Parathyroid adenoma (tissue), 2 donors: Measurements from ENCODE around the gene CTDNEP1.
A peak's percentile ranks its signal among the peaks of the same experiment; 100 is the strongest.

ENCODE experiments used
- H2AFZ ChIP-seq: fragments of 300-600 bp; sonication (generic); one replicate; pipeline ENCODE4 v1.7.0; 2017; ENCODE audit warnings: antibody characterized with exemption, mild to moderate bottlenecking
- H3K27ac ChIP-seq: fragments of 300-600 bp; sonication (generic); one replicate; pipeline ENCODE4 v1.7.0; 2017
- H3K27me3 ChIP-seq: fragments of 300-600 bp; sonication (generic); one replicate; pipeline ENCODE4 v1.7.0; 2017; ENCODE audit warnings: low read length; ENCODE audit not compliant: control insufficient read depth, insufficient read depth
- H3K36me3 ChIP-seq: fragments of 300-600 bp; sonication (generic); one replicate; pipeline ENCODE4 v1.7.0; 2017; ENCODE audit warnings: low read length; ENCODE audit not compliant: control insufficient read depth, insufficient read depth
- H3K4me1 ChIP-seq: fragments of 300-600 bp; sonication (generic); one replicate; pipeline ENCODE4 v1.7.0; 2017; ENCODE audit warnings: control low read depth
- H3K4me2 ChIP-seq: fragments of 300-600 bp; sonication (generic); one replicate; pipeline ENCODE4 v1.7.0; 2017; ENCODE audit warnings: low read length
- H3K4me3 ChIP-seq: fragments of 300-600 bp; sonication (generic); one replicate; pipeline ENCODE4 v1.7.0; 2017; ENCODE audit warnings: low read depth, low read length
- H3K79me2 ChIP-seq: fragments of 300-600 bp; sonication (generic); one replicate; pipeline ENCODE4 v1.7.0; 2017; ENCODE audit warnings: control low read depth
- H3K9ac ChIP-seq: fragments of 300-600 bp; sonication (generic); one replicate; pipeline ENCODE4 v1.7.0; 2017; ENCODE audit warnings: mild to moderate bottlenecking
- H3K9me3 ChIP-seq: fragments of 300-600 bp; sonication (generic); one replicate; pipeline ENCODE4 v1.7.0; 2017; ENCODE audit warnings: low read length; ENCODE audit not compliant: control insufficient read depth
- TF ChIP-seq, protein P1 (sequence below): fragments of 300-600 bp; sonication (generic); IDR thresholded peaks from one replicate; pipeline ENCODE4 v1.7.0; 2017; ENCODE audit warnings: antibody characterized with exemption, mild to moderate bottlenecking
- donor health status: primary hyperparathyroidism.

CTDNEP1 gene

DNA sequence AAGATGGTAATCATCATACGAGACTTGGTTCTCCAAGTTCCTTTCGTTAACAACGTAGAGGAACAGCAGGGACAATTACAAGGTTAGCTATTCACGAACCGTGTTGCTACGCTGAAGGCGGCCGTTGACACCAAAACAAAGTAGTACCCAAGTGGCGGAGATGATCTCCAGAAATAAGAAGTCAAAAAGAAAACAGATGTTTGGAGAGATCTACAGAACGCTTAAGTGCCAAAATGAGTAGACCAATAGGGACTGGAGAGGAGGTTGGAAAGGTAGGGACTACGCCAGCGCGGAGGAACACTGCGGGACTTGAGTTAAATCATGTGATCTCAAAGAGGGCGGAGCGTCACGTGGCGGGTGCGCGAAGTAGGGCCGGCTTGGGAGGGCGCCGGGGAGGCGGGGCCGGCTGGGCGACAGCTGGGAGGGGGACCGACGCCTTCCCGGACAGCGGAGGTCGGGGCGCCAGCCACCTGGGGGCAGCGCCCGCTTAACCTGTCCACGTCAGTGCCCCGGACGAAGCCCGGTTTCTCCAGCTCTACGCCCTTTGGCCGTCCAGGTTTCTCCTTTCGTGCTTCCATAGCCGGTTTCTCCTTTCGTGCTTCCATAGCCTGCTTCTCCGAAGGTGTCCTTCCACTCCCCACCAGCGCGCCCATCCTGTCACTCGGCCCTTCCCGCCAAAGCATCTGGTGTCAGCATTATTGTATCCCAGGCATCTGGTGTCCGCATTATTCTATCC lies 8.6 kb downstream of the CTDNEP1 start:
- Histone ChIP-seq H3K9ac (peak overlapping the region; percentile 33), H3K27ac (peak overlapping the region; percentile 94), H3K9me3 (no peaks in the 10 kb centered on the region), H2AFZ (peak overlapping the region; percentile 81), H3K36me3 (no peaks in the 10 kb centered on the region), H3K4me1 (peaks cover 17% of the 10 kb centered on the region), H3K79me2 (peaks cover 15% of the 10 kb centered on the region), H3K4me3 (peak overlapping the region; percentile 94), H3K4me2 (peak overlapping the region; percentile 98), H3K27me3 (no peaks in the 10 kb centered on the region)
- TF ChIP-seq, protein P1, sequence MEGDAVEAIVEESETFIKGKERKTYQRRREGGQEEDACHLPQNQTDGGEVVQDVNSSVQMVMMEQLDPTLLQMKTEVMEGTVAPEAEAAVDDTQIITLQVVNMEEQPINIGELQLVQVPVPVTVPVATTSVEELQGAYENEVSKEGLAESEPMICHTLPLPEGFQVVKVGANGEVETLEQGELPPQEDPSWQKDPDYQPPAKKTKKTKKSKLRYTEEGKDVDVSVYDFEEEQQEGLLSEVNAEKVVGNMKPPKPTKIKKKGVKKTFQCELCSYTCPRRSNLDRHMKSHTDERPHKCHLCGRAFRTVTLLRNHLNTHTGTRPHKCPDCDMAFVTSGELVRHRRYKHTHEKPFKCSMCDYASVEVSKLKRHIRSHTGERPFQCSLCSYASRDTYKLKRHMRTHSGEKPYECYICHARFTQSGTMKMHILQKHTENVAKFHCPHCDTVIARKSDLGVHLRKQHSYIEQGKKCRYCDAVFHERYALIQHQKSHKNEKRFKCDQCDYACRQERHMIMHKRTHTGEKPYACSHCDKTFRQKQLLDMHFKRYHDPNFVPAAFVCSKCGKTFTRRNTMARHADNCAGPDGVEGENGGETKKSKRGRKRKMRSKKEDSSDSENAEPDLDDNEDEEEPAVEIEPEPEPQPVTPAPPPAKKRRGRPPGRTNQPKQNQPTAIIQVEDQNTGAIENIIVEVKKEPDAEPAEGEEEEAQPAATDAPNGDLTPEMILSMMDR = peak; percentile 11

DNA sequence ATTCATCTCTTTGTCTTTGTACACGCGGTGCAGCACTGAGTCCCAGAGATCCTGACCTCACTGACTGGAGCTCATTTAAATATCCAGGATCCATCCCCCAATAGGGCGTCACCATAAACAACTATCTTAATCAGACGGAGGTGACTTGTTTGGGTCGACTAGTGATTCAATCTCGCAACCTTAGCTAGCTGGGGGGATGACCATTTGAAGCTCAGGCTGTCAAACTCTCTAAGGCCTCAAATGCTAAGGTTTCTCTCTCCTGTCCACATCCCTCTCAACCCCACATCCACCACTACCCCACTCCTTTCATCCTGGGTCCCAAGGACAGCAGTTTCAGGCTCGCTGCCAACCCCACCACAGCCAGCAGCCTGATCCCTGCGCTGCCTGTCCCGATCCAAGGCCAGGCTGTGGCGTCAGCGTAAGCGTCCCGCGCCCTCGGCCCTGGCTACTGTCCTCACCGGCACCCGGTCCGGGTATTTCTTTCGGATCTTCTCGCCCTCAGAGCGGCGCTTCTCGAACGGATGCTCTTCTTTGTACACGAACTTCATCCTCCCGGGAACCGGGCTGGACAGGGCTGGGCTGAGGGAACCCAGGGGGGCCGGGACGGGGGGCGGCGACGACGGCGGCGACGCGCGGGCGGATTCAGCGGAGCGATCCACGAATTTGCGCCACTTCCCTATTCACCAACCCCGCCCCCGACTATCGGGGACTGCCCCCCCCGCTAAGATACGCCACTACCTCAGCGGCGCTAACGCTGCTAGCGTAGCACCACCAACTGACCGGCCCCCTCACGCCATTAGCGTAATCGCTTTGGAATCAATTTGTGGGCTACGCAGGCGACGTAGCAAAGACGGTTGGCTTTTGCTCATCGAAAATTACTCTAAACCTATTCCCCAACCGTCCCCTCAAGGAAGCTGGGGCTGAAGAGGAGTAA lies 9.5 kb downstream of the CTDNEP1 start, which contains the start of gene GABARAP:
Gene GABARAP (minus strand): TSS at position 667 of the 934 bp plus-strand sequence. CDS start 119 bp downstream, at position 548.
- peak within 1 kb of the TSS; percentile 98 for H3K4me2 ChIP-seq
- H3K4me1 ChIP-seq = peaks cover 17% of the 10 kb centered on the region
- peak within 1 kb of the TSS; percentile 94 for H3K4me3 ChIP-seq
- H3K27ac ChIP-seq = peak within 1 kb of the TSS; percentile 94
- H3K79me2 ChIP-seq = peaks cover 7% of the 10 kb centered on the region
- H3K9ac ChIP-seq = peak within 1 kb of the TSS; percentile 82
- TF ChIP-seq, protein P1 = no peak
- no peaks in the 10 kb centered on the region for H3K36me3 ChIP-seq
- H3K27me3 ChIP-seq = no peaks in the 10 kb centered on the region
- peak within 1 kb of the TSS; percentile 81 for H2AFZ ChIP-seq
- no peaks in the 10 kb centered on the region for H3K9me3 ChIP-seq

DNA sequence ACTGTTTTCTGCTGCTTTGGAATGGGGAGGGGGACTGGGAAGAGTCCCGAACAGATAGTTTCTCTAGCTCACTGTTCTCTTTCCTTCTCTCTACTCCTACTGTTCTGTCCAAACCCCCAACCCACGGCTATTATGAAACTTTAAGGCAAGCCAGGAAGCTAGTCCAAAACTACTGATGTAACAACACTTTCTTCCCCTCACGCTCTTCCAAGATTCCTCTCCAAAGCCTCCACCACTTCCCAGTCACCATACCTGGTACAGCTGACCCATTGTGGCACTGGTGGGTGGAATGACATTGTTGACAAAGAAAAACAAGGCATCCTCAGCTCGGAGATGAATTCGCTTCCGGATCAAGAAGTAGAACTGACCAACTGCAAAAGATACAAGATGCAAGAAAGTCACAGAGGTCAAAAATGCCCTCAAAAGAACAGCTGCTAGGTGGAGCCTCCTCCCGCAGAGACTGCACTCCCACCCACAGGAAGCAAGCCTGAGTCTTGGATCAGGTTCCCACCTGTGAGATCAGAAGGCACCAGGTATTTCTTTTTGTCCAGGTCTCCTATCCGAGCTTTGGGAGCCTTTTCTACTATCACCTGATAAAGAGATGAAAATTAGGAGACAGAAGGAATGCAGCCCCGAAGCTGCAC lies 10.3 kb downstream of the CTDNEP1 start:
- Histone ChIP-seq H3K4me3 (peak overlapping the region; percentile 94), H3K4me2 (peak overlapping the region; percentile 98), H3K9me3 (no peaks in the 10 kb centered on the region), H3K27ac (peak overlapping the region; percentile 94), H3K9ac (no peak overlapping the region), H3K27me3 (no peaks in the 10 kb centered on the region), H2AFZ (no peak overlapping the region), H3K79me2 (peaks cover 3% of the 10 kb centered on the region), H3K36me3 (no peaks in the 10 kb centered on the region), H3K4me1 (peaks cover 17% of the 10 kb centered on the region)
- TF ChIP-seq, protein P1 = no peak

DNA sequence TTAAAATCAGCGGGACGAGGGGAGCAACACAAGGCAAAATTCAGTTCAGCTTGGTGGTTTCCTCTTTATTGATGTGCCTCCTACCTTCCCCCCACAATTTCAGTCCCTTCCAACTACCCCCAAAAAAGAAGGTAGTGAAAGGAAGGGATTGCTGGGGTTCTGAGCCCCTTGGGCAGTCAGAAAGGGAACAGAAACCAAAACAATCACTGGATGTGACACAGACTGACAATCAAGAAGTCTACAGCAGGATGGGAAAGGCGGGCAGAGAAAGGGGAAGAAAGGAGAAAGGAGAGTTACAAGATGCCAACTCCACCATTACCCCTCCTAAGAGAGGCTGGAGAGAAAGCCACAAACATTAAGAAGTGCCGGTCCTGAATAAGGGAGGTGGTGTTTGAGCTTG lies 11.2 kb downstream of the CTDNEP1 start:
- H3K79me2 ChIP-seq = peaks cover 3% of the 10 kb centered on the region
- H3K9me3 ChIP-seq = no peaks in the 10 kb centered on the region
- peak overlapping the region; percentile 67 for H3K4me2 ChIP-seq
- H3K27ac ChIP-seq = no peak overlapping the region
- H3K36me3 ChIP-seq = no peaks in the 10 kb centered on the region
- no peak overlapping the region for H2AFZ ChIP-seq
- no peaks in the 10 kb centered on the region for H3K27me3 ChIP-seq
- H3K9ac ChIP-seq = no peak overlapping the region
- H3K4me1 ChIP-seq = peaks cover 17% of the 10 kb centered on the region
- TF ChIP-seq, protein P1 = no peak
- H3K4me3 ChIP-seq = peak overlapping the region; percentile 49
